Osteocyte (in vitro differentiated cells): ENCODE data around the gene HMSD. TPM values are rescaled to one million over a fixed set of nuclear protein-coding genes. Genes with fewer than 3 reads are reported as not detected.

Experiments
- DNase-seq: peaks from one replicate; pipeline ENCODE4 v3.0.0; 2021; ENCODE audit warnings: mixed read lengths; ENCODE audit not compliant: unreplicated experiment; ENCODE audit errors: extremely low spot score
- H3K27ac Mint-ChIP-seq: one replicate; pipeline ENCODE4 v1.8.0; 2021; ENCODE audit warnings: mild to moderate bottlenecking, mixed read lengths; ENCODE audit not compliant: unreplicated experiment
- H3K27me3 Mint-ChIP-seq: one replicate; pipeline ENCODE4 v1.8.0; 2021; ENCODE audit warnings: mixed read lengths; ENCODE audit not compliant: unreplicated experiment
- H3K36me3 Mint-ChIP-seq: one replicate; pipeline ENCODE4 v1.8.0; 2021; ENCODE audit warnings: mixed read lengths; ENCODE audit not compliant: unreplicated experiment
- H3K4me1 Mint-ChIP-seq: one replicate; pipeline ENCODE4 v1.8.0; 2021; ENCODE audit warnings: mixed read lengths; ENCODE audit not compliant: unreplicated experiment
- H3K4me3 Mint-ChIP-seq: one replicate; pipeline ENCODE4 v1.8.0; 2021; ENCODE audit warnings: mild to moderate bottlenecking, moderate library complexity, mixed read lengths; ENCODE audit not compliant: unreplicated experiment
- H3K9me3 Mint-ChIP-seq: one replicate; pipeline ENCODE4 v1.8.0; 2021; ENCODE audit warnings: mixed read lengths; ENCODE audit not compliant: unreplicated experiment
- total RNA-seq: library from RNA; stranded (reverse); gene quantifications from 2 replicates; pipeline ENCODE4 v1.2.1, GENCODE V29; 2021
- TF ChIP-seq, protein P1 (sequence below): fragments of 200-600 bp; sonication (generic); IDR thresholded peaks from 2 replicates; pipeline ENCODE4 v1.5.0; 2021; ENCODE audit warnings: antibody characterized with exemption, mild to moderate bottlenecking, moderate library complexity

HMSD gene
- total RNA-seq, 1 donor from 2014 or later, result not detected

DNA sequence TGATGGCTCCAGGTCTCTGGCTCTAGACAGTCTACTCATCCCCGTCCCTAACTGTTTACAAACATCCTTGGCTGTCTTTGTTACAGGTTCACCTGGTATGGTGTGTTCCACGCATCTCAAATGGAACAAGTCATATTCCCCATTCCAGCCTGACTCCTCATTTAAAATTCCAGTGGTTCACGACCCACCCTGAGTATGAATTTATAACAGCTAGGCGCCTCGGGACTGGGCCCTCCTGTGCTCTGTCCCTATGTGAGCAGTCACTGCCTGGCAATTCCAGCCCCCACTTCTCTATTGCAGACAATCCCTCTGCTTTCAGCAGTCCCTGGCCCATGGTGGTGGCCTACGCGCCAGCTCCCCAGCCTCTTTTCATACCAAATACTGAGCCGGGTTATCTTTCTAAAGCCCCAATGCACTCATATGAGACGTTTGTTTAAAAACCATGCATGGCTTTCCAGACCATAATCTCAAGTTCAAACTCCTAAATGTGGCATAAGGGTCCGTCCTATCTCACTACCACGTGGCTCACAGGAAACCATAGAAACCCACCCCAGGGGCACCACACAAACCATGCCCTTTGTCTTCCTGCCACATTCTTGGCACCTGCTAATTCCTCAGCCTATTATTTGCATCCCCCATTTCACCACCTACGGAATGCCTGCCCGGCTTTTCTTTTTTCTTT lies 22.4 kb downstream of the HMSD start:
- Mint-ChIP-seq H3K4me3 (peak overlapping the region; percentile 92), H3K9me3 (no peaks in the 10 kb centered on the region), H3K4me1 (peaks cover 37% of the 10 kb centered on the region), H3K36me3 (no peaks in the 10 kb centered on the region), H3K27me3 (peaks cover 4% of the 10 kb centered on the region), H3K27ac (peak overlapping the region; percentile 99)
- DNase-seq, result no peak
- TF ChIP-seq, protein P1, sequence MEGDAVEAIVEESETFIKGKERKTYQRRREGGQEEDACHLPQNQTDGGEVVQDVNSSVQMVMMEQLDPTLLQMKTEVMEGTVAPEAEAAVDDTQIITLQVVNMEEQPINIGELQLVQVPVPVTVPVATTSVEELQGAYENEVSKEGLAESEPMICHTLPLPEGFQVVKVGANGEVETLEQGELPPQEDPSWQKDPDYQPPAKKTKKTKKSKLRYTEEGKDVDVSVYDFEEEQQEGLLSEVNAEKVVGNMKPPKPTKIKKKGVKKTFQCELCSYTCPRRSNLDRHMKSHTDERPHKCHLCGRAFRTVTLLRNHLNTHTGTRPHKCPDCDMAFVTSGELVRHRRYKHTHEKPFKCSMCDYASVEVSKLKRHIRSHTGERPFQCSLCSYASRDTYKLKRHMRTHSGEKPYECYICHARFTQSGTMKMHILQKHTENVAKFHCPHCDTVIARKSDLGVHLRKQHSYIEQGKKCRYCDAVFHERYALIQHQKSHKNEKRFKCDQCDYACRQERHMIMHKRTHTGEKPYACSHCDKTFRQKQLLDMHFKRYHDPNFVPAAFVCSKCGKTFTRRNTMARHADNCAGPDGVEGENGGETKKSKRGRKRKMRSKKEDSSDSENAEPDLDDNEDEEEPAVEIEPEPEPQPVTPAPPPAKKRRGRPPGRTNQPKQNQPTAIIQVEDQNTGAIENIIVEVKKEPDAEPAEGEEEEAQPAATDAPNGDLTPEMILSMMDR, result no peak

DNA sequence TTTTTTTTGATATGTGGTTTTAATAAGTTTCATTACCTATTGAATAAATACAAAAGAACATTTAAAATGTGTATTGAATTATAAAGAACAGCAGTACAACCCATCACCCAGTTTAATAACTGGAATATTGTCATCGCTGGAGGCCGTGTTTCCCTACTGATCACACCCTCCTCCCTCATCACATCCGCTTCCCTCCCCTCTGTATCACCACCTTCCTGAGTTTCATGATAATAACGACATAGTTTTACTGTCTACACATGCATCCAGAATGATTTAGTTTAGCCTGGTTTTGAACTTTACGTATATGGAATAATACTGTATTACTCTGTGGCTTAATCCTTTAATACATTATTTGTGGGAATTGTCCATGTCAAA lies 22.9 kb downstream of the HMSD start:
- DNase-seq, result no peak
- Mint-ChIP-seq H3K9me3 (no peaks in the 10 kb centered on the region), H3K27me3 (no peaks in the 10 kb centered on the region), H3K4me1 (peaks cover 37% of the 10 kb centered on the region), H3K4me3 (peak overlapping the region; percentile 92), H3K27ac (peak overlapping the region; percentile 54), H3K36me3 (no peaks in the 10 kb centered on the region)
- TF ChIP-seq, protein P1, result no peak

DNA sequence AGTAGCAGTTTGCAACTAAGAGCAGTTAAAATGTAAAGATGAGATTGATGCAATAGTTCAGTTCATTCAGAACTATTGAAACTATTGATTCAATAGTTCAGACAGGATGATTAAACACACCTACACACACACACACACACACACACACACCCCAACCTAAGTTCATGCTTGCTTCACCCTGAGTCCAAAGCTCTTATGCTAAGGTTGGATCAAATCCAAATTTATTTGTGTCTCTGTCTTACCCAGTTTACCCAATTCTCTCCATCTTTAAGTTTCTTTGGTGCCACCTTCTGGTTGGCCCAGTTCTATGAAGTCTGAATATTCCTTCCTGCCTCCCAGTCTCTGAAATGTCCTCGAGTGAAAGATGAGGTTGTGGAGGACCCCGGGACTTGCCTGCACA lies 25.9 kb downstream of the HMSD start:
- Mint-ChIP-seq H3K27me3 (no peaks in the 10 kb centered on the region), H3K4me3 (no peak overlapping the region), H3K27ac (peak overlapping the region; percentile 58)

DNA sequence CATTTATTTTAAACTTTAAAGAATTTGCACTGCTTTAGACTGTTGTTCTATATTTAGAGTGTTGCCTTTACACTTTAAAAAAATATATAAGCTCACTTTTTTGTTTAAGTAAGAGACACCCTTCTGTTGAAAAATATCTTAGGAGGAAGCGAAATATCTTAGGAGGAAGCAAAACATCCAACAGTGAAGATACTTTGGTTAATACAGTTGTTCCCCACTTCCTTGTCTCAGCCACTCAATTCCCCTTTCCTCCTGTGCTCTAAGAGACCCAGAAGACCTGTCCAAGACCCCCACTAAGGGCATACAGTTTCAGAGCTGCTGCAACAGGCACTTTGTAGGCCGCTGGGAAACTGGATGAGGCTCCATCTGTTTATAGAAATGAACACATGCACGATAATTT lies 26.5 kb downstream of the HMSD start:
- H3K9me3 Mint-ChIP-seq, result no peaks in the 10 kb centered on the region
- no peak overlapping the region for H3K4me3 Mint-ChIP-seq
- H3K36me3 Mint-ChIP-seq, result no peaks in the 10 kb centered on the region
- H3K4me1 Mint-ChIP-seq, result peaks cover 40% of the 10 kb centered on the region
- TF ChIP-seq, protein P1, result no peak
- H3K27ac Mint-ChIP-seq, result peak overlapping the region; percentile 65
- no peaks in the 10 kb centered on the region for H3K27me3 Mint-ChIP-seq
- DNase-seq, result no peak

More for the DNA sequence above, 25.9 kb downstream of the HMSD start:
- TF ChIP-seq, protein P1, result peak; percentile 46
- no peaks in the 10 kb centered on the region for H3K9me3 Mint-ChIP-seq
- no peak for DNase-seq
- H3K36me3 Mint-ChIP-seq, result no peaks in the 10 kb centered on the region
- peaks cover 37% of the 10 kb centered on the region for H3K4me1 Mint-ChIP-seq

DNA sequence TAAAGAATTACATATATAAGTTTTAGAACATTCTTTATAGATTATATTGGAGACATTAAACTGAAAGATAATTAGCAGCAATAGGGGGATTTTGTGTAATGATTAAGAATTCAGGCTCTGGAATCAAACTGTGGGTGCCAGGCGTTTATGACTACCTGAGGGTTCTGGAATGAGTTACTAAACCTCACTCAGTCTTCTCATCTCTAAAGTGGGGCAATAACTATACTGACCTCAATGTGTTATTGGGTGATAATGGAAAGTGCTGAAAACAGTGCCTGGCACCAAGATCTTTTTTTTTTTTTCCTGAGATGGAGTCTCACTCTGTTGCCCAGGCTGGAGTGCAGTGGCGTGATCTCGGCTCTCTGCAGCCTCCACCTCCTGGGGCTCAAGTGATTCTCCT lies 27.9 kb downstream of the HMSD start:
- Mint-ChIP-seq H3K4me1 (peaks cover 28% of the 10 kb centered on the region), H3K27me3 (no peaks in the 10 kb centered on the region), H3K9me3 (no peaks in the 10 kb centered on the region), H3K4me3 (no peak overlapping the region), H3K27ac (no peak overlapping the region), H3K36me3 (no peaks in the 10 kb centered on the region)
- no peak for DNase-seq
- TF ChIP-seq, protein P1, result no peak
